HG03558 (cell line): ENCODE data around the gene FGF7.
"Not testable (repeated sequence)": the region's sequence is repeated elsewhere in the genome, so short reads cannot be mapped to it uniquely, and the experiment has no call there.

Experiments used
- ATAC-seq: cut with Tn5 transposase; IDR thresholded peaks from one replicate; pipeline ENCODE4 v1.9.1; 2021; ENCODE audit warnings: moderate number of reproducible peaks; ENCODE audit not compliant: unreplicated experiment; ENCODE audit errors: extremely low read depth

FGF7 gene

DNA sequence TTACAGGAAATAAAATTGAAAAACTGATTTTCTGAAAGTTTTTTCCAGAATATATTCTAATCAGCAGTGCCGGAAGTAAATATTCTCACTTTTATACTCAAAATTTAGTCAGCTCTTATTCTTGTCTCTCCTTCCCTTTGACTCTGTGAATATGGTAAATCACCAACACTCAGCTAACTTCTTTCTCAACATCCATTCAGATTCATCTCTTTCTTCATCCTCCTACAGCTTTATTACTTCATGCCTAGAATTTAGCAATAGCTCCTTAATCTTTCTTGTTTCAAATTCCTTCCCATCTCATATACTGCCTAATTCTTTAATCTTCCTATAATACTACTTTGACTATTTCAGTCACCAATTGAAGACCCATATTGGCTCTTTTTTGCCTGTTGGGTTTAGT lies 67.9 kb downstream of the FGF7 start:
- ATAC-seq = no peak

DNA sequence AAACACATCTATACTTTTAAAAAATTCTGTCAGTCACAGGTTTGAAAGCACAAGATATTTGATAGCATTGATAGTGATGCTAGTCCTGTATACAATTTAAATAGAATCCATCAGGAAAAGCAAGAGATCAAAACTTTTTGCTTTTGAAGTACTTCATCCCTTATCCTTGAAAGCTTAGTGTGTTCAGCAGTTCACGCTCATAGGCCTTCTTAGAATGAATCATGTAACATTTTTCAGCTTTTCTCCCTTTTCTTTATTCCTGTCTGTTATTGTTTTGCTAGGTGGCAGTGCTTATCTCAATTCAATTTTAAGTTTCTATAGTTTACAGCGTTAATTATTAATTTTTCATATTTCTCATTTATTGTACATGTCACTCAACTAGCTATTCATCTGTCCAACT lies 69.1 kb downstream of the FGF7 start:
- no peak for ATAC-seq

DNA sequence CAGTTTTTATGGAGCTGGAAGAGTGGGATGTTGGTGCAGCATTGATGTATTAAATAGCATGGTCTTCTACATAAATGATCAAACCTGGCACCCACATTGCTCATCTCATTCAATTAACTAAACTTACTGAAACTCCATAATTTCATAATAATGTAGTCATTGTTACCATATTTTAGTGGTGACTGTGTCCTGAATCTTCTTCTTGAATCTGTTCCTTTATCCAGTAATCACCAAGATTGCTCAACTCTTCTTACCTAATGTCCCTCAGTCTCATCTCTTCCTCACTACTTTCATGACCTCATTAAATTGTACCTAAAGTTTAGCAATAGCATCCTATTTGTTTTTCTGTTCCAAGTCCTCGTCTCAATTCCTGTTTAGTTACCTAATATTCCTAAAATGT lies 69.8 kb downstream of the FGF7 start:
- no peak for ATAC-seq

DNA sequence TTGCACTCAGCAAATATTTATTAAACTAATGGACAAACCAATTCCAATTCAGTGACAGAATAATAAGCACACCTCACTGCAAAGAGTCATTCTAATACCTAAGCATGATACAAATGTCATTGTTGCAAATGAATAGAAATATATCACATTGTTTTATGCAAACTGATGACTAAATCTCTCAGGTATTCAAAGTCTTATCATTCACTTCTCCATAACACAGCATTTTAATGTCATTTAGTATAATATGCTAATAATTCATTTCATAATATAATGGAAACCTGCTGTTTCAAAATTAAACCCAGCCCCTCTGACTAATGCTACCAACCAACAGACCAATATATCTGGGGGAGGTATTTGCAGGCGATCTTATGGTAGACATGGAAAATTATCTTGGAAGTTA lies 71.8 kb downstream of the FGF7 start:
- no peak for ATAC-seq

DNA sequence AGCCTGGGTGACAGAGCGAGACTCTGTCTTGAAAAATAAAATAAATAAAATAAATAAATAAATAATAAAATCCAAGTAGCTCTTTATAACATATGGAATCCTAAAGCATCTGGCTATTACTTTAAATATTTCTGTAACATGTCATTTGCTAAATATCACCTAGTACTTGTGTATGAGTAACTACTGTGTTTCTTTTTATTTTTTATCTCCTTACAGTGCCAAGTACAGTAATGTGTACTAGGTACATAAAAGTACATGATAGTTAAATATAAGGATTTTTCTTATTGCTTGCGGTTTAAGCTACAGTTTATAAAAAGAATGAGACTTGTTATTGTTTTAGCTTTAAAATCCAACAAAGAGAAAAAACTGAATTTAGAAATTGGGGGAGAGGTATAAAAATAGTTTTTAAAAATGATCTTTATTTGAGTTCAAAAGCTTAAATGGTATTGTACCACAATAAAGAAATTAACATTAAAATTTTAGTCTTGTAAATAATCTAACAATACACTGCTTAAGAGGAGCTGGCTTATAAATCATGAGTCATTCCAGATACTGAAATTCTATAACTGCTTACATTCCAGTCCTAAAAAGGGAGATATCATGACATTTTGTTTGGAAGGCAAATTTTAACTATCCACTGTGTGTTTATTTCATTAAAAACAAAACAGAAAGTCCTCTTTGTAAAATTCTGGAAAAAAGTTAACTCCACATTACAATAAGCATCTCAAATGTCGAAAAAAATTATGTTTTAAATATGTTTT lies 73.1 kb downstream of the FGF7 start:
- no peak for ATAC-seq

DNA sequence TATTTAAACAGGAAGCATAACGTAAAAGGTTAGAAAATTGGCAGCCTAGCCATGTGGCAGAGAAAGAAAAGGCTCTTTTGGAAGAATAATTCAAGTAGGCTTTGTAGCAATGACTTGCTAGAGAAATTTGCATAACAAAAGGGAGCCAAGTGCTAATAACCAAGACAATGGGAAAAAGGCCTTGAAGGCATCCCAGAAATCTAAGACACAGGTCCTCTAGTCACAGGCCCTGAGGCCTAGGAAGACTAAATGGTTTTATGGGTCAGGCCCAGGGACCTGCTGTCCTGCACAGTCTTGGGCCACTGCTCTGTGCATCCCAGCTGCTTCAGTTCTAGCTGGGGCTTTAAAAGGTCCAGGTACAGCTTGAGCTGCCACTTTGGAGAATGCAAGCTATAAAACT lies 78.5 kb downstream of the FGF7 start:
- ATAC-seq = no peak

DNA sequence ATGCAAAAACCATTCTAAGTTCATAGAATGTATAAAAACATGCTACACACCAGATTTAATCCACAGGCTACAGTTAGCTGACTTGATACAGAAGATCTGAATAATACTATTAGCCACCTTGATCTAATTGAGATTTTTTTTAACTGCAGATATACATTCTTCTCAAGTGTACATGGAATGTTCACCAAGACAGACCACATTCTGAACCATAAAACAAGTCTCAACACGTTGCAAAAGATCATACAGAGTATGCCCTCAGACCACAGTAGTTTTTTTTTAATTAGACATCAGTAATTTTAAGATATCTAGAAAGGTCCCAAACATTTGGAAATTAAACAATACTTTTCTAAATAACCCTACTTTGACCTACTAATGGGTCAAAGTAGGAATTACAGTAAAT lies 83.3 kb downstream of the FGF7 start:
- ATAC-seq = no peak

DNA sequence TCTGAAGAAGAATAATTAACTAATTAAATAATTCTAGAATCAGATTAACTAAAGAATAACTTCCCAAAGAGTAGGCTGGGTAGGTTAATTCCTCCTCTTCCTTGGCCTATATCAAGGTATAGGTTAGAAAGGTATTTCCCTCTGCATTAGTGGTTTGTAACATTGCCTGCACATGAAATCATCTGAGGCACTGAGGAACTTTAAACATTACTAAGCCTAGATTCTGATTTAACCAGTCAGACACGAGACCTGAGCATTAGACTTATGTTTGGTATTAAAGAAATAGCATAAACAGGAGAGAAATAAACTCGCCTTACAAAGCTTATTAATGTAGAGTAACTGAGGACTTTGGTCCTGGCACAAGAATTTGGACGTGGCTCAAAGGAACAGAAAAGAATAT lies 84.2 kb downstream of the FGF7 start:
- no peak for ATAC-seq

DNA sequence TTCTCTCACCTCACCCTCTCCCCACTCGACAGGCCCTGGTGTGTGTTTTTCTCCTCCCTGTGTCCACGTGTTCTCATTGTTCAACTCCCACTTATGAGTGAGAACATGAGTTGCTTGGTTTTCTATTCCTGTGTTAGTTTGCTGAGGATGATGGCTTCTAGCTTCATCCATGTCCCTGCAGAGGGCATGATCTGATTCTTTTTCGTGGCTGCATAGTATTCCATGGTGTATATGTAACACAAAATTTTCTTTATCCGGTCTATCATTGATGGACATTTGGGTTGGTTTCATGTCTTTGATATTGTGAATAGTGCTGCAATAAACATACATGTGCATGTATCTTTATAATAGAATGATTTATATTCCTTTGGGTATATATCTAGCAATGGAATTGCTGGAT lies 89.7 kb downstream of the FGF7 start:
- ATAC-seq = not testable (repeated sequence)

DNA sequence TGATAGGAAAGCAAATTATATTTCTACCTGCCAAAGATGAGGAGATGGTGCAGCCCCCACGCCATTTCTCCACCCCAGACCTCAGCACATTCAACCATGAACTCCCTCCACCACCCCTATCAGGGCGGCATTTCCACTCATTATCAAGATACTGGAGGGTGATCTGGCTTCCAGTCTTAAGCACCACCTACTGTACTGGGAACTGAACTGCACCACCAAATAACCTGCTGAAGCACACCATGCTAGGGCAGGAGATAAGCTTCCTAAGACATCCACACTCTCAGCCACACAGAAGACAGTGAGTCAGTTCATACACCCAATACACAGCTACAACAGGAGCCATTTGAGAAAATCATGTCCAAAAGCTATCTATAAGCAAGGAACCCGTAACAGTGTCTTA lies 98.8 kb downstream of the FGF7 start:
- ATAC-seq = no peak

DNA sequence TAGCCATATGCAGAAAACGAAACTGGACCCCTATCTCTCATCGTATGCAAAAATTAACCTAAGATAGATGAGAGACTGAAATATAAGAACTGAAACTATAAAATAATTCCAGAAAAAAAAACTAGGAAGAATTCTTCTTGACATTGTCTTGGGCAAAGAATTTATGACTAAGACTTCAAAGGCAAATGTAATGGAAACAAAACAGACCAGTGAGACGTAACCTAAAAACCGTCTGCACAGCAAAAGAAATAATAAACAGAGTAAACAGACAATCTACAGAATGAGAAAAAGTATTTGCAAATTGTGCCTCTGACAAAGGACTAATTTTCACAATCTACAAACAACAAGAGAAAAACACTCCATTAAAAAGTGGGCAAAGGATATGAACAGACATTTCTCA lies 105.2 kb downstream of the FGF7 start:
- no peak for ATAC-seq

DNA sequence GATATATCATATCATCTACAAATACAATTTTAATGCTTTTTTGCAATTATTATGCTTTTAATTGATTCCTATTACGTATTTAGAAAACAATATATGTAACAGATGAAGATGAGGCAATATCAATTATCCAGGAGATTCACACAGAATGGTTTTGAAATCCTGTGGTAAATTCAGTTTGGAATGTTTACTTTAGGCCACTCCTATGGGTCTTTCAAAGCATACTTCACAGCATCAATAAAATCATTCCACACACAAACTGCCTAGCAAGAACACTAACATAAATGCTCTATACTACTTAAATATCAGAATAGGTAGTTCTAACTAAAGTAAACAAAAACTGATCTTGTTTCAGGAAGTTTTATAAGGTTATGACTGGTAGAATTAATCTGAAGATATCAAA lies 107.0 kb downstream of the FGF7 start:
- no peak for ATAC-seq
